Posterior vena cava (tissue), 2 donors: ENCODE measurements around the gene CNDP2. TPM values are rescaled to one million over a fixed set of nuclear protein-coding genes. Genes with fewer than 3 reads are reported as not detected.

Experiments used
- DNase-seq: peaks from one replicate; pipeline ENCODE4 v3.0.0-alpha.2; 2020; ENCODE audit warnings: low spot score
- intact Hi-C, 2 donors: fragments of 100-400 bp; cut with DNase I; formaldehyde crosslinking; loops; one replicate each; pipeline versions ENCODE4 v1.14.1 to v1.14.2; 2022 to 2023
- total RNA-seq, 2 donors: library from RNA; stranded (reverse); fragmentation: NEBNext Ultra II Directional; extraction: Animal tissue kit (Norgen Biotek cat#: 25700); gene quantifications; one replicate each; pipeline ENCODE4 v1.2.1, GENCODE V29; 2021
- donor health status: DM: yes; HTN: yes; CAD: no.
- donor health status: DM: yes; HTN: yes; CAD: no.

Gene CNDP2
- total RNA-seq, 2 donors from 2014 or later: 73.5 to 75.0 TPM

DNA sequence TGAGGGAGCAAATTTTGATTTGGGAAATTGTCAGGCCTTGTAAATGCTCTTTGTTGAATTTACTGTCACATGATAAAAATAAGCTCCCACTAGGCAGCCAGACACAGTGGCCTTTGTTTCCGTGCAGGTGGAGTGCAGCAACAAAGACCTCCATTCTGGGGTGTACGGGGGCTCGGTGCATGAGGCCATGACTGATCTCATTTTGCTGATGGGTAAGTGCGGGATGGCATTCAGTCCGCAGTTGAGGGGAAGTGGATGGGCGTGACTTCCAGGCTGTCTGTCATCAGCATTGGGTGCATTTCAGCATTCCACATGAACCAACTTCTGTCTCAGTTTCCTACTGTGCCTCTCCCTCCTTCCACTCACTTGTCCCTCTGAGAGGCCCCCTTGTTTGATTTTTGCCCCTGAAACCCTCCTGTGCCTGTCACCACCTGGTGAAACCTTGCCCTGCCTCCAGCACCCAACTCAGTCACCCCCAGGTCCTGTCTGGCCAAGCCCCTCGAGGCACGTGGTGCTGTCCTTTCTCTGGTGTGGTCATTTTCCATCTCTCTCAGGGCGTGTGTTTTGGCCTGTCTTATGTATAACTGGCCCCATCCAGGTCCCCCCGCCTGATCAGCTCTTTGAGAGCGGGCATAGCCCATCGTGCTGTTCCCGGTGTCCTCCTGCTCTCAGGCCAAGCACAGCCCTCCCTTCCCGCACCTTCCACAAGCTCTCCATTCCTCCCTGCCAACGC is 16.3 kb downstream of the CNDP2 start:
- intact Hi-C loops: no loop called here
- no peak for DNase-seq

DNA sequence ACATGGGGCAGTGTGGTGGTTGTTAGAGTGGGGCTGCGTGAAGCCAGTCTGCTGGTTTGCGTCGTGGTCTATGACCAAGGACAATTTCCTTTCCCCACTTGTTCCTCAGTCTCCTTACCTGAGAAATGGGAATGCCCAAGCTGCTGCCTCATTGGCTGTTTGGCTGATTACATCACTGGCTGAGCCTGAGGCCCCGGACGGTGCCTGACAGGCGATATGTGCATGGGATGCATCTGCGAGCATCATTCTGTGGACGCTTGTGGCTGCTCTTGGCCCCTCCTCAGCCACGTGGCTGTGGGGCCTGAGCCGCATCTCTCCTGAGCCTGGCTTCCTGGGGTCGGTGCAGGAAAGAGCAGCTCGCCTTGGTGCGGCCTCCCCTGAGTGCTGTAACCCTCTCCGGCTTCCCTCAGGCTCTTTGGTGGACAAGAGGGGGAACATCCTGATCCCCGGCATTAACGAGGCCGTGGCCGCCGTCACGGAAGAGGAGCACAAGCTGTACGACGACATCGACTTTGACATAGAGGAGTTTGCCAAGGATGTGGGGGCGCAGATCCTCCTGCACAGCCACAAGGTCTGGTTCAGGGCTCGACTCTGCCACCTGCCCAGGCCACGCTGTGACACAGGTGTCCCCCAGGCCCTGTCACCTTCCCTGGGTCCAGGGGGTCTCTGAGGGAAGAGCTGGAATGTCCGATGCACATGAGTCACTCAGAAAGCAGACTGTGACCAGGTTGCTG is 17.2 kb downstream of the CNDP2 start:
- no peak for DNase-seq
- intact Hi-C loops: no loop called here

DNA sequence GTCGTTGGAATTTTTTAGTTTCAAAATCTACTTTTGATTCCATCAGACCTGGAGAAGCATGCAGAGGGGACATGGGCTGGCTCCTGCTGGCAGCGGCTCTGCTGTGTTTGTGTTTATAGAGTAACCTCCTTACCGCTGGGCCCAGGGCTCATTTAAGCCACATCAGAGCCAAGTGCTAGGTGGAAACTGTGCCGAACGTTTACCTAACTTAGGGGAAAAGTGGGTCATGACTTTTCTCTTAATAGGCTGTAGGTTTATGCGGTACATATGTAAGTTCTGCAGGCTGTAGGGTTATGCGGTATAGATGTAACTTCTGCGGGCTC is 17.7 kb downstream of the CNDP2 start:
- intact Hi-C loops: no loop called here
- no peak for DNase-seq

DNA sequence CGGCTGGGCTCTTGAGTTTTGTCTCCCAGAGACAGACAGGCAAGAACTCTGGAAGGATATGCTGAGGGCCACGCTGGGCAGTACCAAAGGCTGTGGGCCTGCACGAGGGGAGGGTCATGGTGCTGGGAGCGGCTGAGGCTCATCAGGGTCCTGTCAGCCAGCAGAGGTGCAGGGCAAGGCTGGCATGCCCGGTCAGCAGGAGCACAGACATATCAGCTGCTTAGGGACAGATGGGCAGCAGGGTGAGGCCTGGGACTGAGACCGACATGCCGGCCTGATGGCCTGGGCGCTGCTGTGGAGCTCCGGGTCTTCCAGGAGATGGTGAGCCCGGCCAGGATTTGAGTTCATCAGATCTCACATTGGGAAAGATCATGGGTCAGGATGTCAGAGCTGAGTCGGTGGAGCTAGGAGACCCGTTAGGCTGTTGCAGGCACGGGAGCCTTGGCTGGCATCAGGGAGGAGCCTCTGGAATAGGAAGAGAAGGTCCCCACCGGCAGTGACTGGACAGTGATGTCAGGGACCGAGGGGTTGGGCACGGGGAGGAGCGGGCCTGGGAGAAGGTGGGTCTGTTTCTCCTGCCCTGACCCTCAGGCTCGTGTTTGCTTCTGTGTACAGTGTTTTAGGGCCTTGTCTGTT is 18.8 kb downstream of the CNDP2 start:
- intact Hi-C loops: no loop called here
- DNase-seq: peak; percentile 48

DNA sequence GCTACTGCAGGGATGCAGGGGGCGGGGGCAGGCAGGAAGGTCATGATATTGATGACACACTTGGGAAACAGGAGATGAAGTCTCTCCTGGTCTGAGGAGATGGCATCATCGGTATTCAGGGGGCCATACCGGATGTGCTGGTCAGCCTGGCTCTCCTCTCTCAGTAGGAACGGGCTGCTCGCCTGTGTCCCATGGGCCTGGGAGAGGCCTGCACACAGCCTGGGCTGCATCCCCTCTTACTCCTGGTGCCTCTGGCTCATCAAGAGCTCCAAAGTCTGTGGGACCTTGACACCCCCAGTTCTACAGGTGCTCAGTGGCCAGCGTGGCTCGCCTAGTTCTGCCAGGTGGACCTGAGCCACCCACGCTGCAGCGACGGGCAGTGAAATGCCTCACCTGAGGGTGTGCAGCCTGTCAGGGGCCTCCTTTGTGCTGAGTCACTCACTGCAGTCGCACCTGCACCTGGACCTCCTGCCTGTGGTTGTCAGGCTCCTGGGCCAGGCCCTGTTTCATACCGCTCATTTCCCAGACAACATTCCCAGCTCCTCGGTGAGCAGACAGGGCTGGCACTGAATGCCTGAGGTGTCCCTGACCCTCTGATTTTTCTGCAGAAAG is 19.6 kb downstream of the CNDP2 start:
- DNase-seq: peak; percentile 65
- intact Hi-C loops: no loop called here

DNA sequence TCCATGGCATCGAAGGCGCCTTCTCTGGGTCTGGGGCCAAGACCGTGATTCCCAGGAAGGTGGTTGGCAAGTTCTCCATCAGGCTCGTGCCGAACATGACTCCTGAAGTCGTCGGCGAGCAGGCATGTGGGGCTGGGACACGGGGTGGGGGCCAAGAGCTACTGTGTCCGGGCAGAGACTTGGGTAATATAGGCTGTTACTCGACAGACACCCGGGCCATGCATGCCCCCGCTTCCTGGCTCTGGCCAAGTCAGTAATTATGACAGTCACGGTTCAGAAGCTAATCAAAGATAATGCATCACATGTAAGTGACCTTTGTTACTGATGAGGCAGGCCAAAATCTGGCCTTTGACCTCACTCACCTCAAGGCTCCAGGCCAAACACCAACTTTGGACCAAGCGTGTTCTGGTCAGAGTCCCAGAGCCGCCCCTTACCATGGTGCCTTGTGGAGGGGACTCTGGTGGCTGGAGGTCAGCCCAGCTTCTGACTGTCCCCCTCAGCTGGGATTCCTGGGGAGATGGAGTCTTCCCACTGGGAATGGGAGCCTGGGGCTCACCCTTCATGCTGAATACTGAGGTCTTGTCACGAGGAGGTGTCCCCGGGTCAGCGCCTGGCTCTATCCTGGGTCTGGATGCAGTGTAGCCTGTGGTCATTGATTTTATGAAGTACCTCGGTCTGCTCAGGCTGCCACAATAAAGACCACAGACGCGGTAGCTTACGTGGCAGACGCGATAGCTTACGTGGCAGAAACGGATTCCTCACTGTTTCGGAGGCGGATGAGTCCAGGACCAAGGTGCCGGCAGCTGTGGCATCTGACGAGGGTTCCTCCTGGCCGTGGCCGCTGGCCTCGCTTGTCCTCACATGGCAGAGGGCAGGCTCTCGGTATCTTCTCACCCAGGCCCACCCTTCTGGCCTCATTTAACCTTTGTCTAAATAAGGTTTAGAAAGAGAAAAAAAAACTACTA is 20.4 kb downstream of the CNDP2 start:
- no peak for DNase-seq
- intact Hi-C loops: no loop called here

DNA sequence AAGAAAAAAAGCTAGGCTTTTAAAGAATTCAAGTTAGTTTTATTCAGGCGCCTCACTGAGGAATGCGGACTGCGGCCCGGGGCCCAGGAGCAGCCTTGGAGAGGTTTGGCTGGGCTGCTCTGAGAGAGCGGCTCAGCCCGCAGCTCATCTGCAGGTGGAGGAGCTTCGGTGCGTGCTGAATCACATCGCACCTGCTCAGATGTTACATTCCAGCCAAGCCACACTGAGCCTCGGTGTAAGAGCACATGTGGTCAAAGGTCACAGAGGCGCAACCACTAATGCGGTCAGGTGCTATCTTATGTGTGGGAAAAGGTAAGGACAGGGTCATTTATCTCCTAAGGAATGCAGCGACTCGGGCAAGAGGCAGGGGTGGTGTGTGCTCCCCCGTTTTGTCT is 21.1 kb downstream of the CNDP2 start:
- intact Hi-C loops: no loop called here
- DNase-seq: peak; percentile 50

DNA sequence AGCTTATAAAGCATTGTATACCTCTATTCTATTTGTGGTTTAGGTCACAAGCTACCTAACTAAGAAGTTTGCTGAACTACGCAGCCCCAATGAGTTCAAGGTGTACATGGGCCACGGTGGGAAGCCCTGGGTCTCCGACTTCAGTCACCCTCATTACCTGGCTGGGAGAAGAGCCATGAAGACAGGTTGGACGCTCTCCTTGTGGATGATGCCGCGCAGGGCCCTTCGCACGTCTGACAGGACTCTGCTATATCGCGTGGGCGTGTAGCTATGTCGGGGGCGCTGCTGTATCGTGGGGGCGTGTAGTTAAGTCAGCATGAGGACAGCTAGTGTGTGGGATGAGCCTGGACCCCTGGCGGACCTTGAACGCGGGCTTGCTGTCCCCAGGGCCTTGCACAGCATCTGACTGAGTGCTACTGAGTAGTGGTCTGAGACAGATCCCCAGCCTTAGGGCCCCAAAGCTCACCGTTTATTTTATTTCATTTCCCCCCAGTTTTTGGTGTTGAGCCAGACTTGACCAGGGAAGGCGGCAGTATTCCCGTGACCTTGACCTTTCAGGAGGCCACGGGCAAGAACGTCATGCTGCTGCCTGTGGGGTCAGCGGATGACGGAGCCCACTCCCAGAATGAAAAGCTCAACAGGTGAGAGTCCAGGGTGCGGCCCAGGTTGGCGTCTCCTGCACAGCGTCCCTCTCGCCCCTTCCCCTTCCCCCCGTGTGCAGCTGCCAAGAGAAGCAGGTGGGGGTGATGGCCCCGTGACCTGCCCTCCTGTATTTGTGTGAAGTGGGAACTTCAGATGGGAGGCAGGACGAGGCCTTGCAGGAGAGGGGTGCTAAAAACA is 22.5 kb downstream of the CNDP2 start:
- intact Hi-C loops: no loop called here
- peak; percentile 68 for DNase-seq

DNA sequence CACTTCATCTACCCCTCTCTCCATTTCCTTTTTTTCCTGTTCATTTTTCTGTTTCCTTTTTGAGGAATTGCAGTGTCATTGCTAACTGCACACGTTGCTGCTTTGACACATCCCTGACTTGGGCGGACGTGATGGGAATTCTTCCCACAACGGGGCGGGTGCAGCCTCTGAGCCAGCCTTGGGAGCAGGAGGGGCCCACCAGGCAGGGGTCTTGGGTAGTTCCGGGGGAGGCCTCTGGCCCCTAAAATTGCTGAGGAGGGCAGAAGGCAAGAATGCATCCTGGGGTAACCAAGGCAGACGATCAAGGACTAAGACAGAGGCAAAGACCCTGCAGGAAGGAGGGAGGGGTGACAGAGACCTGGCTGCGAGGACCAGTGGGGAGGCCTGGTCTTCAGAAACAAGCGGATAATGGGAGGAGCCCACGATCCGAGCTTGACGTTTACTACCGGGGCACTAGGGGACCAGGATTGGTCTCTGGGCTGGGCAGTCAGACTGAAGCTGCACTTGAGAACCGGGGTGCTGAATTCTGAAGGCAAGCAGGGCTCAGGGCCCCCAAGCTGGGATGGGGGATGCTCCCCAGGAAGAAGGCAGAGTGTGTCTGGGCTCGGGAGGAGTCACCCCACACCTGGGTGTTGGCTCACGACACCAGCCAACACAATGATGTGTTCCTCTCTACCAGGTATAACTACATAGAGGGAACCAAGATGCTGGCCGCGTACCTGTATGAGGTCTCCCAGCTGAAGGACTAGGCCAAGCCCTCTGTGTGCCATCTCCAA is 23.3 kb downstream of the CNDP2 start:
- DNase-seq: peak; percentile 72
- intact Hi-C loops: no loop called here

DNA sequence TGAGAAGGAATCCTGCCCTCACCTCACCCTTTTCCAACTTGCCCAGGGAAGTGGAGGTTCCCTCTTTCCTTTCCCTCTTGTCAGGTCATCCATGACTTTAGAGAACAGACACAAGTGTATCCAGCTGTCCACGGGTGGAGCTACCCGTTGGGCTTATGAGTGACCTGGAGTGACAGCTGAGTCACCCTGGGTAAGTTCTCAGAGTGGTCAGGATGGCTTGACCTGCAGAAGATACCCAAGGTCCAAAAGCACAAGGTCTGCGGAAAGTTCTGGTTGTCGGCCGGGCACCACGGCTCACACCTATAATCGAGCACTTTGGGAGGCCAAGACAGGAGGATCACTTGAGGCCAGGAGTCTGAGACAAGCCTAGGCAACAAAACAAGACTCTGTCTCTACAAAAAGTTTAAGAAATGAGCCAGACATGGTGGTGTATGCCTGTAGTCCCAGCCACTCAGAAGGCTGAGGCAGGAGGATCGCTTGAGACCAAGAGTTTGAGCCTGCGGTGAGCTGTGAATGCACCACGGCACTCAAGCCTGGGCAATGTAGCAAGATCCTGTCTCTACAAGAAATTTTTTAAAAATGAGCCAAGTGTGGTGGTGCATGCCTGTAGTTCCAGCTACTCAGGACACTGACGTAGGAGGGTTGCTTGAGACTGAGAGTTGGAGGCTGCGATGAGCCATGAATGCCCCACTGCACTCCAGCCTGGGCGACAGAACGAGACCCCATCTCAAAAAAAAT is 24.1 kb downstream of the CNDP2 start:
- intact Hi-C loops: no loop called here
- peak; percentile 46 for DNase-seq

DNA sequence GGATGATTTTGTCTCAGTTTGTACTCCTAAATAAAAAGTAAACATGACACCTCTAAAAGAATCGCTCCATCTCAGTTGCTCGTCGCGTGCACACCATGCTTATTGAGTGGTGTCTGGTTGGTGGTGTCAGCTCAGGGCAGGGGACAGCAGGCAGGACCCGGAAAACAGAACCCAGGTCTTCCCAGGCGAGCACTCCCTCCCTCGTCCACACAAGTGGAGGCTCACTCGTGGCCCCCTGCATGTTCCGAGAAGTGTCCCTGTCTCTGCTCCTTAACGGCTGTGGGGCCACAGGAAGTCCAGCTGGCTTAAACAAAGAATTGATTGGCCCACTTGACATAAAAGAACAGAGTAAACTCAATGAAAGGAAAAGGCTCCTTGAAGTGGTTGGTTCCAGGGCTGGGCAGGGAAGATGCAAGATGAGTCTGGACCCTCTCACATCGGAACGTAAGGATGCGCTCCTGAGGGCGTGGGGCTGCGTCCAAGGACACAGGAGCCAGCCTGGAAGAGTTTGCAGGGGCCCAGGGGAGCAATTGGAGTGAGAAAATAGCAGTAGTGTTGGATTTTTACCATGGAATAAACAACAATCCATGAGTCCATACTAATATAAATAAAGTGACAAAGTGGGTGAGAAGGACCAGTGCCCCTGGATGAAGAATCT is 25.0 kb downstream of the CNDP2 start:
- peak; percentile 49 for DNase-seq
- intact Hi-C loops: no loop called here

DNA sequence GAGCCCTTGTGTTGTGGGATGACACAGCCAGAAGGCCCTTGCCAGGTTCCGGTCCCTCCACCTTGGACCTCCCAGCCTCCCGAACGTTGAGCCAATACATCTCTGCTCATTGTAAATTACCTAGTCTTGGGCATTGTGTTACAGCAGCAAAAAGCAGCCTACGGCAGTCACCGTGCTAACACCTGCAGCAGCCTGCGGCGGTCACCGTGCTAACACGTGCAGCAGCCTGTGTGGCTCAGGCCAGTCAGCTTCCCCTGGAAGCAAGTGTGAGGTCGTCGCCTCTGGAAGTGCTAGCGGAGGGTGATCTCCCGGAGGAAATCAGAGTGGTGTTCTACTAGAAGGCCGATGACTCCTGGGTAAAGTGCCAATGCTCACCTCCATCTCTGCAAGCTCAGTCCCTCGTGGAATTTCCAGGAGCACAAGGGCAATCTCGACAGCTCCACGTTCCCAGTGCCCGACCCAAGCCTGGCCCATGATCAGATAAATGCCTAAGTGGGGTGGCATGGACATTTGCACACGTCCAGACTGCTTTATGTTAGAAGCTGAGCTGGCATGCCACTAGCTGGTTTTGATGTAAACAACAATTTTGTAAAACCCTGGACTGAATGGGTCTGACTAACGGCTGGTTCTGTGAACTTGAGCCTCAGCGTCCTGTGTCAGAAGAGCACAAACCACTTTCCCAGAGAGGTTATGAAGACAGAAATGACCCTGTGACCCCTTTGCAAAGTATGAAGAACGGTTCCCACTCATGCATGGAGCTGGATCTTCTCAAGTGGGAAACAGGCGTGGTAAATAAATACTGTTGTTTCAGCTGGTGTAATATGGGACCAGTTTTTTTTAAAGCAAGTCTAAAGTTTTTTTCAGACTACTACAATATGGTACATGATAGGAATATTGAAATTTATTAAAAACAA is 26.7 kb downstream of the CNDP2 start:
- DNase-seq: peak; percentile 74
- intact Hi-C loops: no loop called here

DNA sequence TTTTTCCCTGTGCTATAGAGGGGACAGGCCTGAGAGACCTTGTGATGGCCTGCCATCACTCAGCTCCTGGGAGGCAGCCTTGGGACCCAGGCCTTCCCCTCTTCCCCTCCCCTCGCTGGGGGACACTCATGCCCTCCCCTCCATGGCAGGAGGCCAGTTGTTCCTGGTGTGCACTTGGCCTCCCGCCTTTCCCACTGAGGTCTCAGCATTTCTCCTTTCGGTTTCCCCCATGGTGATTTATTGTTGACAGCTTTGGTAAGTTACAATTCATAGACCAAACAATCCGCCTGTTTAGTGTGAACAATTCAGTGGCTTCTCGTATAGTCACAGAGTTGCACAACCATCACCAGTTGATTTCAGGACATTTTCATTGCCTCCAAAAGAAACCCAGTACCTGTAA is 27.9 kb downstream of the CNDP2 start:
- intact Hi-C loops: loop anchor here in 1 of 2 donors (2.0 kb wide), 1 partner anchor 71 kb away; no protein-coding TSS in a partner anchor
- peak; percentile 40 for DNase-seq

DNA sequence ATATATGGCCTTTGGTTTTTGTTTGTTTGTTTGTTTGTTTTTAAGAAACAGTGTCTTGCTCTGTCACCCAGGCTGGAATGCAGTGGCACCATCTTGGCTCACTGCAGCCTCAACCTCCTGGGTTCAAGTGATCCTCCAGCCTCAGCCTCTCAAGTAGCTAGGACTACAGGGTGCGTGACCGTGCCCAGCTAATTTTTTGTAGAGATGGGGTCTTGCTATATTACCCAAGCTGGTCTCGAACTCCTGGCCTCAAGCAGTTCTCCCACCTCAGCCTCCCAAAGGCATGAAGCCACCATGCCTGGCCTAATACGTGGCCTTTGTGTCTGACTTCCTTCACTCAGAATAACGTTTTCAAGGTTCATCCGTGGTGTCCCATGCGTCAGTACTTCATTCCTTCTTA is 28.8 kb downstream of the CNDP2 start:
- peak; percentile 25 for DNase-seq
- intact Hi-C loops: loop anchor here in 1 of 2 donors (2.0 kb wide), 1 partner anchor 72 kb away; no protein-coding TSS in a partner anchor

DNA sequence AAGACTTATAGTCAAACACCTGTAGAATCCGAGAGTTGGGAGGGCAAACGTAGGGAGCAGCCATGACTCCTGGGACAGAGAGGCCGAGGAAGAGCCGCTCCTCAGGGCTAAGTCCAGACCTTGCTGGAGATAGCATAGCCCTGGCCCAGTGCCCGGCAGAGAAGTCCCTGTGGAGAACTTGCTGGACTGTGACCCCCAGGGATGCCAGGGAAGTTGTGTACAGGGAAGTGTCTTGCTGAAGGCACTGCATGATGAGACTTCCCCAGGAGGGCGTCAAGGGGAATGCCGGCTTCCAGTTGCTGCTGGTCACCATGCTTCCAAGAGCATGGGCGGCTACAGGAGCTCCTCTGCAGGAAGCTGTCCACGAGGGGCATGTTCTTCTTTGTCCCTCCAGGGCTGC is 29.6 kb downstream of the CNDP2 start:
- DNase-seq: peak; percentile 68

More for the DNA sequence above, 29.6 kb downstream of the CNDP2 start:
- intact Hi-C loops: loop anchor here in 1 of 2 donors (2.0 kb wide), 1 partner anchor 73 kb away; no protein-coding TSS in a partner anchor
